Activated T-cell treated with anti-CD3 and anti-CD28 coated beads, Interleukin-2, amount 50 U/mL, for 1 hour (primary cell): ENCODE measurements around the gene RAB36.

ENCODE experiments used
- DNase-seq: peaks from one replicate; pipeline ENCODE4 v3.0.0-alpha.2; 2020

The RAB36 gene

DNA sequence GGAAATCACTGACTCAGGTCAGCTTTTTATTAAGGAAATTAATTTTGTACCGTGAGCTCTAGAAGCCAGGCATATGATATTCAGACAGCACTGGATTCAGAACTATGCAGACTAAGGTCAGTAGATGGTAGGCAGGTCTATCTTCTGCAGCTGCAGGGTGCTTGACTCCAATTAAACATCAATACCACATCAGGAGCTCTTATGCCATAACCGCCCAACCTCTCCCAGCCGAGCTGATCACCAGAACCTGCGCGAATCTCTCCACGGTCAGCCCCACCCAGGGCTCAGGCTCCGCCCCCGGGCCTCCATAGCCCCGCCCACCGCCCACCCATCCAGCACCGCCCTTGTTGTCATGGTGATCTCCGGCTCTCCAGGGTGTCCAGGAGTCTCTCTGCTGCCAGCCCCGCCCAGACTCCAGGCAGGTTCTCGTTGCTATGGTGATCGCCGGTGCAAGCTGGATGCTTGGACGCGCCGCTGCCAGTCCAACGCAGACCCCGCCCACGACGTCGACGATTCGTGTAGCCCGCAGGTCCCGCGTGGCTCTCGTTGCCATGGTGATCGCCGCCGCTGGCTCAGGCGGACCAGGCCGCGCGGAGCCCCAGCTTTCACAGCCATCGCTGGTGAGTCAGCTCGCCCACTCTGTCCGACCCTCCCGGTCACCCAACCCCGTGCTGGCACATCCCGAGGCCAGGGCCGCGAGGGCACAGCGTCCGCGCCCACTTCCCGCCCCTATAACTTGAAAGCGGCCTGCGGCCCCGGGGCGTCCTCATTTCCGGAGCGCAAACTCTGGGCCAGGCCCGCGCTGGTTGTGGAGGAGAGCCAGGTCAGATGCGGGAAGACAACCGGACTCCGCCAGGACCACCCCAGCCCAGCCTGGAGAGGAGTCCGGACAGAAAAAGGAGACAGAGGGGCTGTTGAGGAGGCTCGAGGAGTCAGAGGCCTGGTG lies at the start of gene RAB36:
Gene RAB36 (plus strand): TSS at position 546 of the 946 bp plus-strand sequence. CDS start 1,140 bp downstream, outside the sequence.
- peak; percentile 93 for DNase-seq

DNA sequence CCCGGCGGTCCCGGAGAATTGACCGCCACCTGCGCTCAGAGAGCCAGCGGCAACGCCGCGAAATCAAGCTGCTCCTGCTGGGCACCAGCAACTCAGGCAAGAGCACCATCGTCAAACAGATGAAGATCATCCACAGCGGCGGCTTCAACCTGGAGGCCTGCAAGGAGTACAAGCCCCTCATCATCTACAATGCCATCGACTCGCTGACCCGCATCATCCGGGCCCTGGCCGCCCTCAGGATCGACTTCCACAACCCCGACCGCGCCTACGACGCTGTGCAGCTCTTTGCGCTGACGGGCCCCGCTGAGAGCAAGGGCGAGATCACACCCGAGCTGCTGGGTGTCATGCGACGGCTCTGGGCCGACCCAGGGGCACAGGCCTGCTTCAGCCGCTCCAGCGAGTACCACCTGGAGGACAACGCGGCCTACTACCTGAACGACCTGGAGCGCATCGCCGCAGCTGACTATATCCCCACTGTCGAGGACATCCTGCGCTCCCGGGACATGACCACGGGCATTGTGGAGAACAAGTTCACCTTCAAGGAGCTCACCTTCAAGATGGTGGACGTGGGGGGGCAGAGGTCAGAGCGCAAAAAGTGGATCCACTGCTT lies 49.4 kb upstream of the RAB36 start:
- no peak for DNase-seq

DNA sequence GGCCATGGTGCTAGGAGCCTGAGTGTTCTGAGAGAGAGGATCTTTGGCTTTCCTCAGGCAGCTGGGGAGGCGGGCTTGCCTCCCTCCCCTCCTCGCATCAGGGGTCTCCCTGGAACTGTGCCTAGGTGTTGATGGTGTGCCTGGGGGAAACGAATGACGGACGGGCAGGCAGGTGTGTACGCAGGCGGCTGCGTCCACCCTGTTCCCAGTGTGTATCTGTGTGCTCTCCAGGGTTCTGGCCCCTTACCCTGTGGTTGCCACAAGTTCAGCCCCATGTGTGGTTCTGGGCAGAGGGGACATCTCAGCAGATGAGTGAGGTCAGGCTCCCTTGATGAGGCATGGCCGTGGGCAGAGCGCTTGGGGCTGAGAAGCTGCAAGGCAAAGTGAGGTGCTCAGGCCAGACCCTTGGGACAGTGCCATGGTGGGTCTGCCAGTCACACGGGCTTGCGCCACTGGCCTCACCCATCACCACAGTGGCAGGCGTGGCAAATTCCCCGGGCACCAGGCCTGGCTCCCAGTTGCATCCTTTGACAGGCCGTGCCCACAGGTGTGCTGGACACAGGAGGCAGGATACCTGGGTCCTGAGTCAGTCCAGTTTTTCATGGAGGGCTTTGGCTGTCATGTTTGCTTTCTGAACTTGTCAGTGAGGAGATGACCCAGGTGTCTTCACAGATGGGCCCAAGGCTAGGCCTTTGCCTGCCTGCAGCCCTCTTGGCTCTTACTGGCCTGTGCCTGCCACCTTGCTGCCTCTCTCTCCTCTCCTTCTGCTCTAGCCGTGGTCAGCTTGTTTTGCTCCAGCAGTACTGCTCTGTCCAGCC lies 47.7 kb upstream of the RAB36 start:
- DNase-seq: no peak

DNA sequence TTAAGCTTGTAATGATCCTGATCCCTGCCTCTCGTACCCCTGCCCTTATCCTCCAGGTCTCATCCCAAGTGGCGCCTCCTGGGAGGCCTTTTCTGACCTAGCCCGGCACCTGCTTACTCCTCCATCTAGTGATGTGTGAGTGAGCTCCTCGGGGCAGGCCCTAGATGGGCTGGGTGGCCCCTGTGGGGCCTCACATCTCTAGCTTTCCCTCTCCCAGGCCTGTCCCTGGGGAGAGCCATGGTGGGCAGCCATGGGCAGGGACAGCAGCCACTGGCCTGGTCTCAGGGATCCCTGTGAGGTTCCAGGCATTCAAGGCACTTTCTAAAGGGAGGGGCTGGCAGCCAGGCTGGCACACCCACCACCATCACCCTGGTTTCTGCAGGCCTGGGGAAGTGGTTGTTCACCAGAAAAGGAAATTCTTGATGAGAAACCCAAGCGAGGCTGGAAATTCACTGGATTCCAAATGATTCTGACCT lies 47.0 kb upstream of the RAB36 start:
- no peak for DNase-seq

DNA sequence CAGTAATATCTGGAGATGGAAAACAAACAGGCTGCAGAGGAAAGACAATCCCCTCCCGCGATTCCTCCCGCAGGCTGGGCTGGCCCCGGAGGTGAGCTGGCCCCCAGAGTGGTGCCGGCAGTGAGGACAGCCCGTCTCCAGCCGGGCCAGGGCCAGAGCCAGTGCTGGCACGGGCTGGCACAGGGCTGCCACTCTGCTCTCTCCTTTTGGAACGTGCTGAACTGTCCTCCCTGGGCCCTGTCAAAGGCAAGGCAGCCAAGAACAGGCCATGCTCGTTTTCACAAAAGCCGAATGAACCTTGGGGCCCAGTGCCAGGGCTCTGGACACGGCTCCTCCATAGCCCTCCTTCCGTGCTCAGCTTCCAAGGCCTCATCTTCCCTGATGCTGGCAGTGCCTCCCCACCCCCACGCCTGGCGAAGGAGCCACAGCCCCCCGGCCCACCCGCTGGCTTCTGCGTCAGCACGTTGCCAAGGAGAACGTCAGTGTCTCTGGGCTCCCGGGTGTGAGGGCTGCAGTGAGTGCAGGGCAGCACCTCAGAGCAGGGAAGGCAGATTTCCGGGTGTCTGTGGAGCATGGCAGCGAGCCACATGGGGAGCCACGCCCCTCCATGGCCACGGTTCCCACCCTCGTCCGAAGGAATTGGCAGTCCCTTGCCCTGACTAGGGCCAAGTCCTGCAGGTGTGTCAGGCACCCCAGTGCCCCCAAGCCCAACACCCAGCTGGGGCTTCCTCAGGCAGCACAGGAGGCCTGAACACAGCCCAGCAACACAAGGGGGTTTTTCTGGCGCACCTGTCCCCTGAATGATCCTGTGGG lies 46.4 kb upstream of the RAB36 start:
- DNase-seq: no peak

DNA sequence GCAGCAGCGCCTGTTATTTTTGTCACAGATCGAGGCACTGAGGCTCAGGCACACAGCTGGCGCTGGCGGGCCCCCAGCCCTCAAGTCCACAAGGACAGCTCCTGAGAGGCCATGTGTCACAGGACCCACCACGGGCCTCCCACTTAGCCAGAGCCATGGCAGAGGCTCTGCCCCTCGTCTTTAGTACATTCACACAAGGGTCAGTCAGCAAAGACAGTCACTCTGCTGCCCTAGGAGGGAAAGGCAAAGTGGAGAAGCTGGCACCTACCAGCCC lies 45.8 kb upstream of the RAB36 start:
- no peak for DNase-seq

- DNase-seq: no peak
Measured at GRCh38 chr22:23100124-23100801, 45.0 kb upstream of the RAB36 start.

- DNase-seq: no peak
Measured at GRCh38 chr22:23101524-23101923, 43.8 kb upstream of the RAB36 start.

DNA sequence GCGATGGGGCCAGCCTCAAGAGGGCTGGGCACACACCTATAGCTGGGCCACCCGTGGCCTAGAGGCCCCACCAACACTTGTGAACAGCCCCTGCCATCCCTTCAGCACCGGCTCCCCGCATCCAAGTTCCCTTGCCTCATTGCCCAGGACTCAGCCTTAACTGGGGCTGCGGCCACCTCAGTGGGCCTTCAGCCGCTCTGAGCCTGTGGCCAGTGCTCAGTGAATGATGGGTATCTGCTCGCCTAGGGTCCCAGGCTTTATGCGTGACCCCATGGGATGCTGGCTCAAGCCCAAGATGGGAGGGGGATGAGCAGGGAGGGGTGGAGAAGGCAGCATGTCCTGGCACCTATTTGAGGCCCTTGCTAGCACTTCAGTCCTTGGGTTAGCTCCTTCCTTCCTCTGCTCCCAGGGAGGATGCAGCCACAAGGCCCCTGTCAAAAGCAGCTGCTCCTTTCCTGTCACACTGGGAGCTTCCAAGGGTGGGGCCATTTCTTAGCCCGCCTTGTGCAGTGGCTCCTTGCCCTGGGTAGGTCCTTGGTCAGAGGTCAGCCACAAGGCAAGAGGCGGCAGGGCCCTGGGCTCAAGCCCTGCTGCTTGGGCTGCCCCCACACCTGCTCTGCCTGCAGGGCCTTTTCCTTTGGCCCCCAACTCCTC lies 43.1 kb upstream of the RAB36 start:
- no peak for DNase-seq

DNA sequence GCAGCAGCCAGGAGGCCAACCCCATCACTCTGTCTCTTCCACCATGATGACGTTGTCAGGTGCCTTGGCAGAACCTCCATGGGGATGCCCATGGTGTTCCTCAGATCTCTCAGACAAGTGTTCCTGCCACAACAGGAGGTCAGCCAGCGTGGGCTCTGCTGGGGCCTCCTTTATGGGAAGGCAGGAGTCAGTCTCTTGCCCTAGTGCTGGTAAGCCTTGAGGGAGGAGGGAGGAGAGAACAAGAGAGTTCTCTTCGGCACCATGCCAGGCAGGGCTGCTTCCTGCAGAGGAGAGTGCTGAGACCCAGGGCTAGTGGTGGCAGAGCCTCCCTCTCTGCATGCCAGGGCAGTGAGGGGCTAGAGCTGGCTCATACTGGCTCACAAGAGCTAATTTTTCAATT lies 42.5 kb upstream of the RAB36 start:
- no peak for DNase-seq

- DNase-seq: no peak
Measured at GRCh38 chr22:23103199-23103954, 41.9 kb upstream of the RAB36 start.

DNA sequence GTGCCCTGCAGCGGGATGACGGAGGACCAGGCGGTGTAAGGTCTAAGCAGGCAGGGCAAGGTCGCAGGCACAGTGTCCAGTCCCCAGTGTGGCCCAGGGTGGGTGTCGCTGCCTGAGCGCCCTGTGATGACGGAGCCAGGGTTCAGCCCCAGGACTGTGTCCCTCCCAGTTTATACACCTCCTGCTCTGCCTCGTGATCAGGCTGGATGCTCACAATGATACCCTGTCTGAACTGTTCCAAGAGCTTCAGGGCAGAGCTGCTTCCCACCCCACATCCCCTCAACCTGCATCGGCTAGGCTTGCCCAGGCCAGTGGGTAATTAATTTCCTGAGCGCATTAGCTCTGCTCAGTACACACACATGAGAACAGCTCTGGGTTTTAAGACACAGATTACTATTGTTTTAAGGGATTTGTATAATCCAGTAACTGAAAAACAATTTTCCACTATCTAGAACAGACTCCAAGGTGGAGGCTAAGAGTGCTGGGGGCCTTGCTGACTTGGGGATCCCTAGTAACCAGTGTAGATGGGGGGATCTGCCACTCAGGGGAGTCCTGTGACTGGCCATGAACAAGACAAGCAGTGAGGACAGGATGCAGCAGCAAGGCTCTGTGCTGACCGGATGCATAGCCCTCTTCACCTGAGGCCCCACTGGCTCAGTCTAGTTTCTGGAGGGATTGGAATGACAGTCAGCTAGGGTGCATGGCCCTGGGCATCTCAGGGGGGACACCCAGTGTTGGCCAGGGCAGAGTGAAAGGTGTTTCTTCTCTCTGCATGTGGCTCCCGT lies 40.9 kb upstream of the RAB36 start:
- DNase-seq: no peak

DNA sequence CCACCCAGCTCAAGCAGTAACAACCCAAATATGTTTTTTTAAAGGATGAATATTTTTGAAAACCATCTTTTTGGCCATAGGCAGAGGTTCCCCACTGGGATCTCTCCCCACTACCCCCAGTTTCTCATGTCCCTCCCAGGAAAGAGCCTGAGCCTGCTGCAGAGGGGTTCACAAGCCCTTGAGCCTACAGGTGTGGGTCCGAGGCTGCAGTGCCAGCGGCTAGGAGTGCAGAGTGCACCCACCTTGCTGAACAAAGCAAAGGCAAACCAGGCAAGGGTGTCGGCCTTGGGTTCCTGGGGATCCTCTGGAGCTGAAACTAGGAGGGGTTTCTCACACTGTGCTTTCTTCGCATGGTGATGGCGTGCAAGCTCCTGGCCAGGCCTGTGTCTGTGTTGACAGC lies 40.0 kb upstream of the RAB36 start:
- DNase-seq: no peak

DNA sequence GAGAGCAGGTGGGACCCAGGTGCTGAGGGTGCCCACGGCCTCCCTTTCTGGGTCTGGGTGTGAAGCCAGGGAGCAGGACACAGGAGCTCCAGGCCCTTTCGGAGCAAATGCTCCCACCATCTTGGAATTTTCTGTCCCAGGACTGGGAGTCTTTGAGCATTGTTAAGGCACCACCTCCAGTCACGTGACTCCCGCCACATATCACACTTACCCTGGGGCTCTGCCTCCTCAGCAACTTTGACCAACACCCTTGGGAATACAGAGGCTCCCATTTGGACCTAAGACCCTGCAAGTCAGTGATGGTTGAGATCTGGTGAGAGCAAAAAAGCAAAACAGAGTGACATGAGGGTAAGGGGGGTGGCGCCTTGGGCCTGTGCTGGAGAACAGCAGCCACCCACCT lies 39.4 kb upstream of the RAB36 start:
- DNase-seq: no peak

DNA sequence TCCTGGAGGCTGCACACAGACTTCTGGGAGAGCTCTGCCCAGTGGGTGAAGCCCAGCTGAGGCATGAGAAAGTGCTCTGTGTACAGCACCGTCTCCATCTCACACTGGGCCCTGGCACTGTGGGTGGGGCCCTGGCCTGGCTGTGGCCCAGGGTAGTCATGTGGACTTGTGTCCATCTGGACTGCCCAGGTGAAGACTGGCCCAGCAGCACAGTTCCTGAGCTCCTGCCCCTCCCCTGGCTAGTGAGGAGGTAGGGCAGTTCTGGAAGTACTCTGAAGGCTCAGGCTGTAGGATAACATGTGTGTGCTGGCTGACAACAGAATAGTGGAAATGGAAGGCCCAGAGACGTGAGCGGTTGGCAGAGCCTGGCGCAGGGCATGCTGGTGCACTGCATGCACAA lies 38.9 kb upstream of the RAB36 start:
- no peak for DNase-seq

- no peak for DNase-seq
Measured at GRCh38 chr22:23106906-23107367, 38.3 kb upstream of the RAB36 start.

GRCh38 chr22:23107487-23108248 lies 37.6 kb upstream of the RAB36 start:
- no peak for DNase-seq

DNA sequence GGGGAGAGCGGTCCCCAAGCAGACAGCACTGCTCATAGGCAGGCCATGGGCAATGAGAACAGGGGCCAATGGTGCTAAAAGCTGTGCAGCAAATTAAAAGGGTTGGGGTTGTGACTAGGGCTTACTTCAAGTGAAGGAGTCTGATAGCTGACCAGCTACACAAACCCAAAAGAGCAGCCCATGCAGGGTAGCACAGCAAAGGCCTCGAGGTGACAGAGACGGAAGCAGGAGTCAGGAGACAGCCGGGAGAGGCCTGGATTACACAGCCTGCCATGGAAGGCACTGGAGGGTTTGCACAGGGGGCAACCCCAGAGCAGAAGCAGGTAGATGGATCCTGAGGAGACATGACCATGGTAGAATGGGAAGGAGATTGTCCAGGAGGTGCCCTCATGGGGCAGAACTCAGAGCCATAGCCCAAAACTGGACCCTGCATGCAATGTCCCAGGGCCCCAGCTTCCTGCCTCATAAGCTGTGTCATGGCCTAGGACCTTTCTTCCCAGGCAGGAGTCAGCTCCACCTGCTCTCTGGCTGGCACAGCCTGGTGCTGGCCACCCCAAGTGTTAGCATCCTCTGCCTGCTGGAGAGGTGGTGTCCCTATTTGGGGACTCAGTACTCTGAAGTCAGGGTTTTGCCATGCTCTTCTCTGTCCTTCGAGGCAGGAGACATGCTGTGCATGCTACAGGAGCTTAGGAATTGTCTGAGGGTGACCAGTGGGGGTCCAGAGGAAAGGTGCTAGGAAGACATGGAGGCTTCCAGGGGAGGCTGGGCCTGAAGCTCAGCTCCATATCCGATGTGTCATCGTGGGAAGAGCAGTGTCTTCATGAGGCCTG lies 36.8 kb upstream of the RAB36 start:
- DNase-seq: no peak
